ENCODE data around the gene KPNA3.
A peak's percentile ranks its signal among the peaks of the same experiment; 100 is the strongest.

Gene KPNA3

GRCh38 chr13:49669735-49670309 is 122.7 kb downstream of the KPNA3 start:
- DNase-seq, result peak; percentile 28

GRCh38 chr13:49667773-49668172 is 124.7 kb downstream of the KPNA3 start:
- DNase-seq, result no peak

GRCh38 chr13:49664606-49665005 is 127.9 kb downstream of the KPNA3 start:
- DNase-seq, result no peak

- no peak for DNase-seq
Observed at GRCh38 chr13:49657241-49657641, 135.2 kb downstream of the KPNA3 start.

- no peak for DNase-seq
Observed at GRCh38 chr13:49655906-49656305, 136.6 kb downstream of the KPNA3 start.

- no peak for DNase-seq
Observed at GRCh38 chr13:49654011-49654410, 138.5 kb downstream of the KPNA3 start.

GRCh38 chr13:49653478-49653877 is 139.0 kb downstream of the KPNA3 start:
- no peak for DNase-seq

GRCh38 chr13:49652355-49653305 is 139.9 kb downstream of the KPNA3 start:
- DNase-seq, result no peak

GRCh38 chr13:49651570-49652354 is 140.7 kb downstream of the KPNA3 start:
- no peak for DNase-seq

GRCh38 chr13:49649963-49650312 is 142.5 kb downstream of the KPNA3 start:
- DNase-seq, result no peak
